Thoracic aorta (tissue), 2 donors: ENCODE results near the gene NDUFAF3. TPM values are rescaled to one million over a fixed set of nuclear protein-coding genes. Genes with fewer than 3 reads are reported as not detected.
A peak's percentile ranks its signal among the peaks of the same experiment; 100 is the strongest.

Experiments
- ATAC-seq: fragments of 150-250 bp; one replicate; pipeline ENCODE4 v1.8.0; 2017; ENCODE audit warnings: low read depth; ENCODE audit not compliant: insufficient number of reproducible peaks, low FRiP score
- DNase-seq: peaks from one replicate; pipeline ENCODE4 v3.0.0-alpha.2; 2020; ENCODE audit warnings: low spot score
- H3K27ac ChIP-seq, 2 donors: fragments of 200-600 bp; sonication (generic); 1 replicate in 1 of 2; 2 replicates in 1 of 2; pipeline ENCODE4 v1.5.1; 2016; ENCODE audit warnings: mild to moderate bottlenecking in 2 of 2, moderate library complexity in 2 of 2
- H3K27me3 ChIP-seq: fragments of 200-600 bp; sonication (generic); replicated peaks from 2 replicates; pipeline ENCODE4 v1.6.0; 2016; ENCODE audit warnings: mild to moderate bottlenecking; ENCODE audit not compliant: insufficient read depth
- H3K36me3 ChIP-seq: fragments of 200-600 bp; sonication (generic); one replicate; pipeline ENCODE4 v1.5.1; 2016
- H3K4me1 ChIP-seq, 2 donors: fragments of 200-600 bp; sonication (generic); 1 replicate in 1 of 2; 2 replicates in 1 of 2; pipeline versions ENCODE4 v1.5.1 to v1.6.0; 2016; ENCODE audit warnings: low read depth in 2 of 2, mild to moderate bottlenecking in 1 of 2; ENCODE audit not compliant: control insufficient read depth in 1 of 2
- H3K4me3 ChIP-seq: fragments of 200-600 bp; sonication (generic); 2 replicates; pipeline ENCODE4 v1.5.1; 2016; ENCODE audit warnings: mild to moderate bottlenecking
- H3K9me3 ChIP-seq: fragments of 200-600 bp; sonication (generic); 2 replicates; pipeline ENCODE4 v1.5.1; 2016
- total RNA-seq, 2 donors: library from RNA; depleted of rRNA; stranded (reverse); fragments of >200 nt; gene quantifications; one replicate each; pipeline versions ENCODE4 v1.1.0 to v1.2.3, GENCODE V29; 2016
- TF ChIP-seq, protein P1 (sequence below): fragments of 200-600 bp; sonication (generic); IDR thresholded peaks from one replicate; pipeline ENCODE4 v1.5.1; 2019; ENCODE audit warnings: antibody characterized with exemption

Gene NDUFAF3
- total RNA-seq, 2 donors from 2014 or later = 65.7 to 164 TPM

DNA sequence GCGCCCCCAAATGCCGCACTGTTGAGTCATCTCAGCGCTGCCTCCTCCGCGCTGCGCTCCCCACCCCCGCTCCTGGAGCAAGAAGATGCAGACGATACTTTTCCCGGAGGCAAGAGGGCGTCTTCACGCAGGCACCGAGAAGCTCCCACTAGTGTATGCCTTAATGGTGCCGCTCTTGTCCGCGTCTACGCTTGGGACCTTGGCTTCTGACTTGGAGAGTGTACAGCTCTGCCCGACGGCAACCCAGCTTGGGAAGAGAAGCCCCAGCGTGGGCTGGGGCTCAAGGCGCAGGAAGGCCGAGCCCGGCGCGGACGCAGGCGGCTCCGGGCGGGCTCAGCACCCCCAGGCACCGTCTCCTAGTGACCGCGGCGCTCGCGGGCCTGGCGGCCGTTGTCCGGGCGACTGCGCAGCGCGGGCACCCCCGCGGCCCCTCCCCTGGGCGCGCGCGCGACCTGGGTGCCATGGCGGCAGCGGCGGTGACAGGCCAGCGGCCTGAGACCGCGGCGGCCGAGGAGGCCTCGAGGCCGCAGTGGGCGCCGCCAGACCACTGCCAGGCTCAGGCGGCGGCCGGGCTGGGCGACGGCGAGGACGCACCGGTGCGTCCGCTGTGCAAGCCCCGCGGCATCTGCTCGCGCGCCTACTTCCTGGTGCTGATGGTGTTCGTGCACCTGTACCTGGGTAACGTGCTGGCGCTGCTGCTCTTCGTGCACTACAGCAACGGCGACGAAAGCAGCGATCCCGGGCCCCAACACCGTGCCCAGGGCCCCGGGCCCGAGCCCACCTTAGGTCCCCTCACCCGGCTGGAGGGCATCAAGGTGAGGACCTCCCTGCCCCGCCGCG, 31.9 kb upstream of the NDUFAF3 start, which contains the start of gene P4HTM:
Gene P4HTM (plus strand): TSS at position 446 of the 840 bp plus-strand sequence. CDS start 16 bp downstream, at position 462.
- Histone ChIP-seq H3K4me3 (peak within 1 kb of the TSS; percentile 88), H3K4me1 (peaks cover 9 to 32% of the 10 kb centered on the region in 2 donors), H3K9me3 (no peaks in the 10 kb centered on the region), H3K27ac (peak within 1 kb of the TSS; percentile 93 to 95), H3K36me3 (peaks cover 6% of the 10 kb centered on the region), H3K27me3 (no peaks in the 10 kb centered on the region)
- TF ChIP-seq, protein P1, sequence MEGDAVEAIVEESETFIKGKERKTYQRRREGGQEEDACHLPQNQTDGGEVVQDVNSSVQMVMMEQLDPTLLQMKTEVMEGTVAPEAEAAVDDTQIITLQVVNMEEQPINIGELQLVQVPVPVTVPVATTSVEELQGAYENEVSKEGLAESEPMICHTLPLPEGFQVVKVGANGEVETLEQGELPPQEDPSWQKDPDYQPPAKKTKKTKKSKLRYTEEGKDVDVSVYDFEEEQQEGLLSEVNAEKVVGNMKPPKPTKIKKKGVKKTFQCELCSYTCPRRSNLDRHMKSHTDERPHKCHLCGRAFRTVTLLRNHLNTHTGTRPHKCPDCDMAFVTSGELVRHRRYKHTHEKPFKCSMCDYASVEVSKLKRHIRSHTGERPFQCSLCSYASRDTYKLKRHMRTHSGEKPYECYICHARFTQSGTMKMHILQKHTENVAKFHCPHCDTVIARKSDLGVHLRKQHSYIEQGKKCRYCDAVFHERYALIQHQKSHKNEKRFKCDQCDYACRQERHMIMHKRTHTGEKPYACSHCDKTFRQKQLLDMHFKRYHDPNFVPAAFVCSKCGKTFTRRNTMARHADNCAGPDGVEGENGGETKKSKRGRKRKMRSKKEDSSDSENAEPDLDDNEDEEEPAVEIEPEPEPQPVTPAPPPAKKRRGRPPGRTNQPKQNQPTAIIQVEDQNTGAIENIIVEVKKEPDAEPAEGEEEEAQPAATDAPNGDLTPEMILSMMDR = peak; percentile 39
- ATAC-seq (peak; percentile 64), DNase-seq (peak; percentile 59)

DNA sequence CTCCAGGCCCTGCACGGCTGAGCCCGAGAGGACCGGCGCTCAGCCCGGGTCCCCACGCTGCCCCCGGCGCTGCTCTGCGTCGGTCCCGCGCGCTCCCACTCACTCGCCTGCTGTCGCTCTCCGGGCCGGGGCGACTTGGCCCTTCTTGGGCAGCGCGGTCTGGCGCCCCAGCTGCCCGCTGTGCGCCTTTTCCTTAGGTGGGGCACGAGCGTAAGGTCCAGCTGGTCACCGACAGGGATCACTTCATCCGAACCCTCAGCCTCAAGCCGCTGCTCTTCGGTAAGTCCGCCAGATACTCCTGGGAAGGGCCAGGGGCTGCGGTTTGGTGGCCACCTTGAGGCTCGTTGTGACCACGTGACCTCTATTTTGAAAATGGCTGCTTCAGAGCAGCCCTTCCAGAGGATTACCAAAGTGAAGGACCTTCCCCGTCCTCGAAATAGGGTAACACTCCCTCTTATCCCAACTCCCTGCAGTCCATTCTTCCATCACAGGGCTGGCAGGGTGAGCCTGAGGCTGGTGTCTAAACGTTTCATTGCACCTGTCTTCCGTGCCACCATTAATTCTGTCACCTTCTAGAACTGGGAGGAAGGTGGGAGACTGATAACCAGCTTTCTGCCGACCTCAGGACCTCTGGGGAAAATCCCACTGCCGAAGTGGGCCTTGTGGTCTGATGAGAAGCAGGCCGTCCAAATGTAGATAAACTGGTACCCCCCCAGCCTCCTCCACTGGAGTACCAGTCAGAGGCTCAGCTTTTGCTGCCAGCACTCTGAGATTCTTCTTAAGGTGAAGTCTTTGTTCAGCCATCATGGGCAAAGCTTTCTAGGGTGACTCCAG, 31.1 kb upstream of the NDUFAF3 start:
- Histone ChIP-seq H3K36me3 (peaks cover 6% of the 10 kb centered on the region), H3K9me3 (no peaks in the 10 kb centered on the region), H3K4me1 (peaks cover 9 to 32% of the 10 kb centered on the region in 2 donors), H3K27ac (peak overlapping the region; percentile 93 to 95), H3K27me3 (no peaks in the 10 kb centered on the region), H3K4me3 (peak overlapping the region; percentile 88)
- TF ChIP-seq, protein P1 = no peak
- ATAC-seq (no peak), DNase-seq (no peak)

DNA sequence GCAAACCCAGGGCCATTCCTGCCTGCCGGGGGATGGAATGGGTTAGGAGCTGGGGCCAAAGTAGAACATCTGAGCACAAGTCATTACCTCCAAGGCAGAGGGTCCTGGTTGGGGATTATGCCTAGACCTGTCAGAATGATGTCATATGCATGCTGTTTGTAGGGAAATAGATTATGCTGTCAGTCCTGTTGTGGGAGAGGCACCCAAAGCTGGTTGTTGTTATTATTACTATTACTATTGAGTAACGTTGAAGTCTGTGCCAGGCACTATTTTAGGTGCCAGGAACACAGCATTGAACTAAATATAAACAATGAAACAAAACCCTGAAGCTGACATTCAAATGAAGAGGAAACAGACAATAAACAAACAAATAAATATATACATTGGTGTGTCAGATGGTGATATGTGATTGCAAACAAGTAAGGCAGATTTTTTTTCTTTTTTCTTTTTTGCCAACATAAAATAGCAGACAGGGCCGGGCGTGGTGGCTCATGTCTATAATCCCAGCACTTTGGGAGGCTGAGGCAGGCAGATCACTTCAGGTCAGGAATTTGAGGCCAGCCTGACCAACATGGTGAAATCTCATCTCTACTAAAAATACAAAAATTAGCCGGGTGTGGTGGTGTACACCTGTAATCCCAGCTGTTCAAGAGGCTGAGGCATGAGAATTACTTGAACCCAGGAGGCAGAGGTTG, 29.9 kb upstream of the NDUFAF3 start:
- Histone ChIP-seq H3K27ac (peak overlapping the region in 1 of 2 donors; percentile 93), H3K9me3 (no peaks in the 10 kb centered on the region), H3K27me3 (no peaks in the 10 kb centered on the region), H3K36me3 (peaks cover under 1% of the 10 kb centered on the region), H3K4me3 (peak overlapping the region; percentile 88), H3K4me1 (peaks cover 9 to 32% of the 10 kb centered on the region in 2 donors)
- TF ChIP-seq, protein P1 = no peak
- DNase-seq (no peak), ATAC-seq (no peak)

DNA sequence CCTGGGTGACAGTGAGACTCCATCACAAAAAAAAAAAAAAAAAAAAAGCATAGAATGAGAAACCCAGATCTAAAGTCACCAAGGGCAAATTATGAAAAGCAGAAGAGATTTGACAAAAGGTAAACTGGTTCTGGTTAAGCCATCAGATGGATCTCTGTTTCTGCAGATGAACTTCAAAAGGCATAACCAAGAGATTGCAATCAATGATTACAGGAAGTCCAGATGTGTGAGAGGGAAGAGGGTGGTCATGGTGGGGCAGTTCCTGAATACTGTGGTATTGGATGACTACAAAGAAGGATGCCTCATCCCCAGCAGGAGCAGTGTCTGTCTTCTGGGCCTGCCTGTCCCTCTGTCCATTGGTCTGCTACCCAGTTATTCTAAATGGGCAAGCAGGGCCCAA, 28.1 kb upstream of the NDUFAF3 start:
- no peaks in the 10 kb centered on the region for H3K27me3 ChIP-seq
- peaks cover 9 to 22% of the 10 kb centered on the region in 2 donors for H3K4me1 ChIP-seq
- ATAC-seq (no peak), DNase-seq (no peak)
- TF ChIP-seq, protein P1 = no peak
- no peaks in the 10 kb centered on the region for H3K9me3 ChIP-seq
- H3K27ac ChIP-seq = no peak overlapping the region
- H3K36me3 ChIP-seq = no peaks in the 10 kb centered on the region
- no peak overlapping the region for H3K4me3 ChIP-seq
